ENCODE results near the gene POT1.

DNA sequence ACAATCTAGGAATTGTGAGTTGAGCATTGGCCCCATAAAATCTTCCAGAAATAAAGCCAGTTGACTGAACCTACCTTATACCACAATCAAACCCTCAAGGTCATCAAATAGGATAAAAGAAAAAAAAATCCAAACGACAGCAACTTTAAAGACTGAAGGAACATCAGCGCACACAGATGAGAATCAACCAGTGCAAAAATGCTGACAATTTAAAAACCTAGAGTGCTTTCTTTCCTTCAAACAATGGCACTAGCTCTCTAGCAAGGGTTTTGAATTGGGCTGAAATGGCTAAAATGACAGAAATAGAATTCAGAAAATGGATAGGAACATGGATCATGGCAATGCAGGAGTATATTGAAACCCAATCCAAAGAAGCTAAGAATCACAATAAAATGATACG lies 16.1 kb upstream of the POT1 start:
- TF ChIP-seq, protein P1, sequence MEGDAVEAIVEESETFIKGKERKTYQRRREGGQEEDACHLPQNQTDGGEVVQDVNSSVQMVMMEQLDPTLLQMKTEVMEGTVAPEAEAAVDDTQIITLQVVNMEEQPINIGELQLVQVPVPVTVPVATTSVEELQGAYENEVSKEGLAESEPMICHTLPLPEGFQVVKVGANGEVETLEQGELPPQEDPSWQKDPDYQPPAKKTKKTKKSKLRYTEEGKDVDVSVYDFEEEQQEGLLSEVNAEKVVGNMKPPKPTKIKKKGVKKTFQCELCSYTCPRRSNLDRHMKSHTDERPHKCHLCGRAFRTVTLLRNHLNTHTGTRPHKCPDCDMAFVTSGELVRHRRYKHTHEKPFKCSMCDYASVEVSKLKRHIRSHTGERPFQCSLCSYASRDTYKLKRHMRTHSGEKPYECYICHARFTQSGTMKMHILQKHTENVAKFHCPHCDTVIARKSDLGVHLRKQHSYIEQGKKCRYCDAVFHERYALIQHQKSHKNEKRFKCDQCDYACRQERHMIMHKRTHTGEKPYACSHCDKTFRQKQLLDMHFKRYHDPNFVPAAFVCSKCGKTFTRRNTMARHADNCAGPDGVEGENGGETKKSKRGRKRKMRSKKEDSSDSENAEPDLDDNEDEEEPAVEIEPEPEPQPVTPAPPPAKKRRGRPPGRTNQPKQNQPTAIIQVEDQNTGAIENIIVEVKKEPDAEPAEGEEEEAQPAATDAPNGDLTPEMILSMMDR (optimal IDR thresholded peaks at IDR 0.05 in 1 of 3, IDR thresholded peaks at IDR 0.05 in 1 of 3, conservative IDR thresholded peaks at IDR 0.05 in 1 of 3; ENCODE audit: extremely low read depth in 1 of 3, insufficient read depth in 2 of 3, low read length in 3 of 3): no peak
- no peak for TF ChIP-seq EZH2 (IDR thresholded peaks at IDR 0.05; ENCODE audit: low read length)

All from keratinocyte (primary cell).